Activated naive CD8-positive, alpha-beta T cell treated with anti-CD3 and anti-CD28 coated beads, Interleukin-2, amount 50 U/mL, for 16 hours (primary cell): ENCODE results near the gene PPP1R12A.

Experiments
- DNase-seq: peaks from one replicate; pipeline ENCODE4 v3.0.0-alpha.2; 2020; ENCODE audit warnings: low read depth, low spot score

The PPP1R12A gene

DNA sequence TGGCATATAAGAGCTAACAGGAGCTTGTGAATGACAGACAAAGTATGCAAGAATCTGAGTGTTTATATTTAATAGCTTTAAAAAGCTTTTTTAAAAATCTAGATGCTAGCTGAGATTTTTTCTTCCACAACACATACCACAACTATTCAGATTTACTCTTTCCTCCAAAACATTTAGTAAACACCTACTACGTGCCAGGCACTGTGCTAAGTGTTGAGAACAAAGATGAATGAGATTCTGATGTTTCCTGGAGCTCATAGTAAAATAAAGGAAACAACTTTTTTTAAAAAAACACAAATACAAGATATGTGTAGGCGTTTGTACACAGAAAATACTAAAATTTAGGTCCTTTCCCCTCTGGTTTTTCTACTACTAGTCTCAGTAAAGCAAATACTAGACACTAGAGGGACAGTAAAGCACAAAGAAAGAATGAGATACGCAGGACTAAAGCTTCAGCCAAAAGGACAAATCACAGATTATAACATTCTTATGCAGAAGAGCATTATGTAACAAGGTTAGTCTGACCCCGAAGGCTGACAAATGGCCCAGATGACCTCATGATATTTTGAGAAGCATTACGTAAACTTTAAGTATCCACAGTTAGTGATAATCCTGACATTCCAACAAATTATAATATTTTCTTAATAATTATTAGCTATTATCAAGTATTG, 165.6 kb downstream of the PPP1R12A start:
- DNase-seq: no peak

DNA sequence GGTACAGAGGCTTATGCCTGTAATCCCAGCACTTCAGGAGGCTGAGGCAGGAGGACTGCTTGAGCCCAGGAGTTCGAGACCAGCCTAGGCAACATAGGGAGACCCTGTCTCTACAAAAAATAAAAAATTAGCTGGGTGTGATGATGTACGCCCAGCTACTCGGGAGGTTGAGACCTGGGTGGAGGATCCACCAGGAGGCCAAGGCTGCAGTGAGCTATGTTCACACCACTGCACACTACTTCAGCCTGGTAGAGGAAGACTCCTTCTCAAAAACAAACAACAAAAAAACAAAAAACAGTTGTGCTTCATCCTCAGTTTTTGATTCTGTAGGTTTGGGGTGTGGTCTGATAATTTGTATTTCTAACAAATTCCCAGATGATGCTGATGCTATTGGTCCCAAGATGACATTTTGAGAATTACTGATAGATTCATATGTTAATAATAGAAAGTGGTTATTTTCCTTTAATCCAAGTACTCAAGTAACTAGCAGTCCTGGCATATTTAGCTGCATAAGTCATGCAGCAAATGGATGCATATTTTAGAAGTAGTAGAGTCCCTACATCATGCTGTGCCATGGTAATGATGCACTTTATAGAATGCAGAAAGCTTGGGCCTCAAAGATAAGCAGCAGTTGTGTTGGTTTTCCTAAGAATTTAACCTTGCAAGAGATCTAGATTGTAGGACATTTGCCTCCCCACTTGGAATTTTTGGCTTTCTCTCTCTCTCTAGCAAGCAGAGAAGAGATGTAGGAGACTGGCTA, 168.0 kb downstream of the PPP1R12A start:
- no peak for DNase-seq

DNA sequence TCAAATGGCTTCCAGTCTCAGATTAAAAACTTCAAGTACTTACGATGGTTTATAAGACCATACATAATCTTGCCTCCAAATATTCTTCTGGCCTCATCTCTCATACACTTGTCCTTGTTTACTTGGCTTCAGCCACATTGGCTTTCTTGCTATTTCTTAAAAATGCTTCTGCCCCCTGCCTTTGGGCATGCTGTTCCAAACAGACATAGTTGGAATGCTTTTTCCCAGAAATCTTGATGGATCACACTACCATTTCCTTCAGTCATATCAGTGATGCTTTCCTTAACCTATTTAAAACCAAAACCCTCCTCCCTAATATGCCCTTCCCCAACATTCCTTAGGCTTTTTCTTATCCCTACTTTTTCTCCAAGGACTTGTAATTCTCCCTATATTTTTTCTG, 169.7 kb downstream of the PPP1R12A start:
- DNase-seq: no peak

DNA sequence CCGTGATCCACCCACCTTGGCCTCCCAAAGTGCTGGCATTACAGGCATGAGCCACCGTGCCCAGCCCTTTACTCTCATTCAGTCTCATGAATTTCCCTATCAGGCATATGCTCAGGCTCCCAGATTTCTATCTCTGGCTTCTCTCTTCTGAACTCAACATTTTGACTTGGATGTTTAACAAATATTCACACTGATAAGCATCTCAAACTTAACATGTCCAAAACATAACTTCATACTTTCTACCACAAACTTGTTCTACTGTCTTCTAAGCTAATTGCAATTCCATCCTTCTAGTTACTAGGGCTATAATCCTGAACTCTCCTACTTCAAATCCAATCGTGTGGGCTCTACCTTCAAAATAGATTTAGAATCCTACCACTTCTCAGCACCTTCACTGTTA, 170.3 kb downstream of the PPP1R12A start:
- DNase-seq: no peak

DNA sequence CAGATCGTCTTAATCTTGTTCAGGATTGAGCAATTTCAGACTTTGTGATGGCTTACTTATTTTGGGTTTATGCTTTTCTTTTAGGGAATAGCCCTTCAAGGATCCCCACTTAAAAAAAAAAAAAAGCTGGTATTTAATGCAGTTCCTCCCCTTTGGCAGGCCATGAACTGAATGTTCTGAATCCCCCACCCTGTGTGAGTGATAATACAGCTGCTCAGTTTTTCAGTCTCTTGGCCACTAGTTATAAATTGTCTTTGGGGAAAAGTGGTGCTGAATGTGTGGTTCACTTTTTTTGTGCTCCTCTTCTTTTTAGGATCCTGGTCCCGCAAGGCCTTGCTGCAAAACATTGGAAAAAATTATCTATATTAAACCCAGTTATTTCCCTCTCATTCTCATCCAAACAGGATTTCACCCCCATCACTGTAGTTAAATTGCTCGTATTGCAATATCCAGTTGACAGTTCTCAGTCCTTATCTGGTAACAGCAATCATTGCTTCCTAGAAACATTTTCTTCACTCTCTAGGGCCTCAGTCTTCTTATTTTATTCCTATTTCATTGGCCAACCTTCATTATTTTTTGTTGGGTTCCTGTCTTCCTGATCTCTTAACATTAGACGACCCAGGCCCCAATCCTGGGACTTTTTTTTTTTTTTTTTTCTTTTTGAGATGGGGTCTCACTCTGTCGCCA, 171.0 kb downstream of the PPP1R12A start:
- no peak for DNase-seq

DNA sequence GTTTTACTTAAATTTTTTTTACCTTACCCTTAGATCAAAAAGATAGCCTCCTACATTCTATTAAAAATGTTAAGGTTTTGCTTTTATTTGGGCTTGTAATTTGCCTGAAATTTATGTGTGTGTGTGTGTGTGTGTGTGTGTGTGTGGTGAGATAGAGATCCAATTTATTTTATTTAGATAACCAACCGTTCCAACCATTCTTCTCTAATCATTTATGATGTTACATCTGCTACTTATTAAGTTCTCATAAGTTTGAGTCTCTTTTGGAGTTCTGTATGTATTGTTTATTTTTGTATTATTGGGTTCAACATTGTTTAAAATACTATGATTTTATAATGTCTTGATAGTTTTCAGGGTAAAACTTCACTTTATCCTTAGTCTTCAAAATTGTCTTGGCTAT, 173.6 kb downstream of the PPP1R12A start:
- DNase-seq: no peak

DNA sequence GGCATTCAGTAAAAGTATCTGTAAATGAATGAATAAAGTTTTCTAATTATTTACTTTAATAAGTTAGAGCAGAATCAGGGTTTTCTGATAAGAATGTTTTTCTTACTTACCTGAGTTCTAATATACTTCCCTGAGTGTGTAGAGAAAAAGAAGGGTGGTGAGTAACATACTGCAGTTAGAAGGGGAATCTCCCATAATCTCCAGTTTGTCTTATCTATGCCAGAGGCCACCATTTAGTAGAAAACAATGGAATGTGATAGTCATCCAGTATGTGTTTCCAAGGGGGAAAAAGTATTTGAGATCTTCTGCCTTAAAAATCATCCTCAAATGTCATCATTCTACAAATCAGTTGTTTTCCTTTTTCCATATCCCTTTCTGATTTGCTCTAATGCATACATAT, 187.6 kb downstream of the PPP1R12A start:
- DNase-seq: no peak

DNA sequence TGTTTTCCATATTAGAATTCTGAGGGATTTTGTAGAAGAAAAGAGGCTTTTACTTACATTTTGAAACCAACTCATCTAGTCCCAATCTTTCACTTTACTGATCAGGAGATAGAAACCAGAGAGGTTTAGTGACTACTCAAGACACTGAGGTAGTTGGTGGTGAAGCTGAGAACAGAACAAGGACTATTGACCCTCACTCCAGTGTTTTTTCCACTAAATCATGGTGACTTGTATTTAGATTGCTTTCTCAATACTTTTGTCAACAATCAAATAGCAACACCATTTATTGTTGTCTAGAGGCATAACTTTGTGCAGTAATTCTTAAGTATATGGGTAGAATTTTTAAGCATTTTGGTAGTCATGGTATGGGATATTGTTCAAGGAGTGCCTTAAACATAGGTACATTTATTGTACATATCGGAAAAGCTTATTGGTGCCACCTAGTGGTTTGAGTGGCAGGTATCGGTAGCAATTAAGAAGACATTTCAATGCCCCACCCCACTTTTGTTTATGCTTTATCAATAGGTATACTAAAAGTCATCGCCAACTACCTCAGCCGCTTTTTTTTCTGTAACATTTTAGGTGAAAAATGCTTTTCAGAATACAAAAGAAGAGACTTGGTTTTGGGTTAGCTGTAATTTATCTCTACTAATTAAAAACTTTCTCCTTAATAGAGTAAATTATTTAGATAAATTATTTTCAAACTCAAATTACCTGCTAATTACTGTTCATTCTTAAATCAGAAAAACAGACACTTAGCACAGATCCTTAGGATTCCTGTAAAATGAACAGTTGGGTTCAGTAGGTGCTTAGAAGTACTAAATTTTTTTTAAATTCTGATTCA, 196.8 kb downstream of the PPP1R12A start:
- DNase-seq: no peak

DNA sequence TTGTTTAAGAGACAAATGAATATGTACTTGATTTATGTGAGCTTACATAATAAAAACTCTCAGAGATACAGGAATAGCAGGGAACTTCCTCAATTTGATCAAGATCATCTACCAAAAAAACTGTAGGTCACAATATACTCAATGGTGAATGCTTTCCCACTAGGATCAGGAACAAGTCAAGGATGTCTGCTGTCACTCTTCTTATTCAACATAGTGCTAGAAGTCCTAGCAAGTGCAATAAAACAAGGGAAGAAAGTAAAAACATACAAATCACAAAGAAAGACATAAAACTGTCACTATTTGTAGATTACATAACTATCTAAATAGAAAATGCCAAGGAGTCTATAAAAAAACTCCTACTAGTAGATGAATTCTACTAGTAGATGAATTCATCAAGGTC, 202.3 kb downstream of the PPP1R12A start:
- no peak for DNase-seq

DNA sequence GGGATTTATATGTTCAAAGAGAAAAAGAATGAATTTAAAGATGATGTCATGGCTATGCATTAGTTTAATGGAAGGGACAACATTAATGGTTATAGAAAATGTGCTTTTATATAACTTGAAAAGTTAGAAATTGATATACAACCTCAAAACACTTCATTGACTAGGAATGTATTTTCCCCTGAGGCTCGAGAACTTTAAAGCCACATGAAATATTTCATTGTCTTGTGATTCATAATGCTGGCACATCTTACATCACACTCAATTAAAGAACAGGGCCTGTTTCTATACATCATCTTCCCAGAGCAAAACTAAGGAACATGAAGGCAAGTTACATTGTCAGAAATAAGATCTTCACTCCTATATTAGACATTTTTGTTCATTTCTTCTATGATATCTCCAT, 208.9 kb downstream of the PPP1R12A start:
- DNase-seq: no peak
